GM21717 (cell line): ENCODE results near the gene OR52E5.

Experiments used
- ATAC-seq: cut with Tn5 transposase; IDR thresholded peaks from one replicate; pipeline ENCODE4 v1.9.1; 2021; ENCODE audit warnings: mild to moderate bottlenecking, moderate library complexity; ENCODE audit not compliant: unreplicated experiment

Gene OR52E5

DNA sequence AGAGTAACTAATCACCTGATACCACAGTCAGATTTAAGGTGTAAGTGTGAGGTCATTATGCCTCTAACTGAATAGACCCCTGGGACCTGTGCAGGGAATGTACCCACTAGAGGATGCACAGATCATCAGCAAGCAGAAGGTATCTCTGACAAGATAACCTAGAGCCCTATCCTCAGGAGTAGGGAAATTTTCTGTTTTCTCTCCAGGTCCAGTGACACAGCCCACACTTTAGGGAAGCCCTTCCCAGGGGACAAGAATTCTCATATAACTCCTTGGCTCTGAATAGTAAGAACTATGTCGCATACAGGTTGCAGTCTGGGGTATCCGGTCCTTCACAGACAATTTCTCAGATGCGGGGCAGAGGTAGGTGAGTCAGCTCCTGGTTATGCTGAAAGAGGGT is at the start of gene OR52E5:
OR52E5 (plus strand) TSS at position 301 of the 400 bp plus-strand sequence. CDS start 7,569 bp downstream, outside the sequence.
- no peak for ATAC-seq

DNA sequence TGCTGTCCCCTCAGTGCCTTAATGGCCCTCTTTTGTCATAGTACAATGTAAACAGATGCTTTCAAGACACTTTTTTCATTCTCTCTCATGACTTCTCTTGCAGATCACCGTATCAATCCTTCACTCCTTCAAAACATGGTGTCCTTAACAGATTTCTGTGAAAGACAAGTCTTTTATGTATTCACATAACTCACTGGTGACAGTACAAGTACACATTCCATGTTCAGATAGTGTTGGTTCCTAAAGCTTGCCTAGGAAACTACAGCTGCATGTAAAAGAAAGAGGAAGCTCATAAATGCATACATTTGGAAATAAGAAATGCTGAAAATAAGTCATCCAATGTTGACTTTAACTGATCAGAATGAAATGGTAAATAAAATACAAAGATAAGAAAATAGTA is 46.3 kb upstream of the OR52E5 start:
- no peak for ATAC-seq

DNA sequence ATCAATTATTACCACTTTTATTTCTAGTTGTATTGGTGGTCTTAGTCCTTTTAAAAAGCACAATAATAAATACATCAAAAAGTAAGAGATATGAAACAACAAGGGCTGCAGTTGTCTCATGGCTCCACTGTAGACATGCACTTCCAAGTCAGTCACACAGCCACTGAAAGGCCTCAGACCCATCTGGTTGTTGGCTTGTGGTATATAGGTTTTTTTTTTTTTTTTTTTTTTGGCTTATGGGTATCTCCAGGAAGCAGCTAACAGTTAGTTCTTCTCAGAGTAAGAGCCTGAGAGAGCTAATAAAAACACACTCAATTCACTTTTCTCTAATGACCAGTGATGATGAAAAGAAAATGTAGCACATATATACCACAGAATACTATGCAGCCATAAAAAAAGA is 45.3 kb upstream of the OR52E5 start:
- ATAC-seq, result no peak

DNA sequence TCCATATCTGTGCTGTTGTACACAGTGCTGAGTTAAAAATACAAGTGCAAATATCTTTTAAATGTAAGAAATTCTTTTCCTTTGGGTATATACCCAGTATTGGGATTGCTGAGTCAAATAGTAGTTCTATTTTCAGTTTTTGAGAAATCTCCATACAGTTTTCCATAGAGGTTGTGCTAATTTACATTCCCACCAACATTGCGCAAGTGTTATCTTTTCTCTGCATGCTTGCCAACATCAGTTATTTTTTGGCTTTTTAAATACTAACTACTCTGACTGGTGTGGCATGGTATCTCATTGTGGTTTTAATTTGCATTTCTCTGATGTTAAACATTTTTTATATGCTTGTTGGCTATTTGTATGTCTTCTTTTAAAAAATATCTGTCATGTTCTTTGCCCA is 42.0 kb upstream of the OR52E5 start:
- no peak for ATAC-seq

DNA sequence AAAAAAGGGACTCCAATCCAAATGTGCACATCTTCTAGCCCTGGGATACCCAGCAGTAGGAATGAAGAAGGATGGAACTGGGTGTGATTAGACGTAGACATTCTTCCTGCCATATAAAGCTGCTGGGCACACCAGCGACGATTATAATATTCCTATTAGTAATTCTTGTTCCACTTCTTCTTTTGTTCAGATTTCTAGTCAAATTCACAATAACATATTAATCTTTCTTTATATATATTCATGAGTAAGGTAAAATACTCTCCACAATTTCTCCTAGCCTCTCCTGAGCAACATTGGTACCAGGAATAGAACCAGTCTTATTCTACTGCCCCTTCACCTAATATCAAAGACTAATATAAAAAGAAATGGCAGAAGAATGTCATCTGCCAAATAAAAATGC is 35.4 kb upstream of the OR52E5 start, which contains the start of gene OR52E8:
OR52E8 (minus strand) TSS at position 101 of the 400 bp plus-strand sequence; CDS start at position 101, 0 bp downstream.
- ATAC-seq, result no peak

DNA sequence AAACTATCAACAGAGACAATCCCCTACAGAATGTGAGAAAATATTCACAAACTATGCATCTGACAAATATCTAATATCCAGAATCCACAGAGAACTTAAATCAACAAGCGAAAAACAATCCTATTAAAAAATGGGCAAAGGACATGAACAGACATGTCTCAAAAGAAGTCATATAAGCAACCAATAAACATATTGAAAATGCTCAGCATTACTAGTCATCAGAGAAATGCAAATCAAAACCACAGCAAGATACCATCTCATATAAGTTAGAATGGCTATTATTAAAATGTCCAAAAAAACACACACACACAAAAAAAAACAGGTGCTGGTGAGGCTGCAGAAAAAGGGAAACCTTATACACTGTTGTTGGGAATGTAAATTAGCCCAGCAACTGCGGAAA is 27.2 kb upstream of the OR52E5 start:
- ATAC-seq, result no peak

DNA sequence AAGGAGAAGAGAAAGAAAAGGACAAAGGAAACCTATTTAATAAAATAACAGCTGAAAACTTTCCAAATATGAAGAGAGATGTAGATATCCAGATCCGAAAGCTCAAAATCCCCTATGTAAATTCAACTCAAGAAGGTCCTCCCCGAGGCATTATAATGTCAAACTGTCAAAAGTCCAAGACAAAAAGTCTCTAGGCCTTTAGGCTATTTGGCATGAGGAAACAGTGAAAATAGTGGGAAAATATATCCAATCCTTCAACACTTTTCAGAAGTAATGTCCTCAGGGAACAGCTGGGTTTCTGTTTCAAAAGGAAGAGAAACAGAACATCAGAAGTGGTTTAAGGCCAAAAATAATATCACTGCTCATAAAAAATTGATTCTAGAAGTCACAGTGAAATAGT is 14.4 kb upstream of the OR52E5 start:
- no peak for ATAC-seq

DNA sequence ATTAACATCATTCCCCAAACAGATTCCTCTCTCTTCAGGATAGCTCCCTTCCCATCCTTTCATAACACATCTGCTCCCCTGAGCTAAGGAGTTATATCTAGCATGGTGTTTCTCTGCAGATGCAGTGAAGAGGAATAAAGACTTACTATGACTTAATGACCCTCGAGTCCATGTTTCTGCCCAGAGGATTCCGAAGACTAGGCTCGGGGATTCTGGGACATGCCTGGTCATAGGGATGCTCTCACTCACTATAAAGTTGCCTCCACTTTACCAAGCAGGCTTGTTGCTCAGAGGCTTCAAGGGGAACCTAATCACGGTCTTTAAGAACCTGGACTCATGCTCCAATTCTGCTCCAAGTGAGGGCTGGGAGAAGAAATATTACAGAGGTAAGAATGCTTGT is 12.7 kb upstream of the OR52E5 start, which contains the start of gene OR52E4:
OR52E4 (plus strand) TSS at position 301 of the 400 bp plus-strand sequence. CDS start 3,664 bp downstream, outside the sequence.
- no peak for ATAC-seq

DNA sequence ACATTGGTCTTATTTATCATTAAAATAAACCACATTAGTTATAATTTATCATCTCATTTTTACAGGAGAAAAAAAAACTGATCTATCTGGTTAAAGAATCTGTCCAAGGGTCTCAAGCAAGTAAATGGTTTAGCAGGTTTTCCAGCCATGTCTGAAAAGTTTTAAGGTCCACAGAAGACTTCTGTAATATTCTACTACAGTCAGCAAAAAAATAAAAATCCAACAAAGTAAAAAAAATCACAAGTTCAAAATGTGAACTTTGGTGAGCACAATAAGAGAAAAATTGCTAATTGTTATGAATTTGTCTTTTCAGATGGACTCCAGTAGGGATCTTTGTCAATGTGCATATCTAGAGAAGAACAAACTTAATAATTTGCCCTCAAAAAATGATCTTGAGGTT is 11.3 kb upstream of the OR52E5 start:
- no peak for ATAC-seq

DNA sequence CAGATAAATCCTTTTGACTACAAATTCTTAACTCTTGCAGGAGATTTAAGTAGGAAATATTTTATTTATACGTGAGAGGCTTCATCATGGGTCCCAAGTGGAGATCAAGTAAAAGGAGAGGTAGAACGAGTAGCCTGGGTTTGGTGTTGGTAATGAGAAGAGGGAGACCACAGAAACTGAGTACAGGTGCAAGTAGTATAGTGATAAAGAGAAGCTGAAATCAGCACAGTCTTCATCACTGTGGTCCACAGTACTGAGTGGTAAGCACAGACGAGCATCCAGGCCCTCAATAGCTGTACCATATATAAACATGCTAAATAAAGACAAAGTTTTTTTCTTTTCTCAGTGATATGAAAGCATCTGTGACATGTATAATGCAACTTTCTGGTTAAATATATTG is 5.8 kb upstream of the OR52E5 start:
- ATAC-seq, result no peak

DNA sequence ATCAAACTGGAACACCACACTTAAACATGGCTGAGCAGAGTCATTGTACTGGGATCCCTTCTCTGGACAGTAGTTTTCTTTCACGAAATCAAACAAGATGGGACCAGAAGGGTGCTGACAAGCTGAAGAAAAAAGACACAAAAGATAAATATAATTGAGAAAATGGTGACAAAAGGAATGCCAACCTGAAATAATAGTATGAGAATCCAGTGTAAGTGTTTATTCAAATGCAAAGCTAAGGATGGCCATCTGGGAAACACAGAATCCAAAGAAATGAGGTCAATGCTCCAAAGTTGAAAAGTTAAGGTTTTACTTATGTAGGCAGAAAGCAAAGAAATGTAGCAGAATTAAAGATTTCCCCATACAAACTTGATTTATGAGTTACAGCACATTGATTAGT is 5.3 kb upstream of the OR52E5 start:
- no peak for ATAC-seq

DNA sequence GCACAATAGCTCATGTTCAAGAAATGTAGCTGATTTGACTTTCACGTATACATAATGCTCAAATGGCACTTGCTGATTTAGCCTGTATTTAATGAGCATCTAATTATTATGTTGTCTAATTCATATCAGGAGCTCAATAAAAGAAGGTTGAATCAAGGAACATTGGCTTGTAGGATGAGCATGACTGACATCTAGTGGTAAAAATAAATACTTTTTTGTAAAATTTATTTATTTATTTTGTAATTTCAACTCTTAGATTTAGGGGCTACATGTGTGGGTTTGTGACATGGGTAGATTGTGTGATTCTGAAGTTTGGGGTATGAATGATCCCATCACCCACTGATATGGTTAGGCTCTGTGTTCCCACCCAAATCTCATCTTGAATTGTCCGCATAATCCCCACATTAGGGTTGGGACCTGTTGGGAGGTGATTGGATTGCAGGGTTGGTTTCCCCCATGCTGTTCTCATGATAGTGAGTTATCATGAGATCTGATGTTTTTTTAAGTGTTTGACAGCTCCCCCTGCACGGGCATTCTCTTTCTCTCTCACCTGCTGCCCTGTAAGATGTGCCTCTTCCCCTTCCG is 1.7 kb upstream of the OR52E5 start:
- ATAC-seq, result no peak

DNA sequence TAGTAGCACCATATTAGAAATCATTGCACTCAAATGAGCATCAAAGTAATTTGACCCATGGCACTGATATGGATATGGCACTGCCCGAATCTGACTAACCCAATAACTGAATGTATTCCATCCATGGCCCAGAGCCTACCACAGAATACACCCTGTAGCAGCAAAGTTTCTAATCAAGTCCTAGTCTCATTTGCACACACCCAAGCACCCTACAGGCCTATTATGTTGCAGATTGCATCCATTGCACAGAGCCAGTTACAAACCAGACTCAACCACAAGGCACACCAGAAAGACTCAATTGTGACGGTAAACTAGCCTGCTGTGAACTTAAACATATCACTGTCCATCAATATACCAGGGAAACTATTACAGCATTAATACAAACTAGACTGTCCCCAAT is 6.5 kb downstream of the OR52E5 start:
- no peak for ATAC-seq

DNA sequence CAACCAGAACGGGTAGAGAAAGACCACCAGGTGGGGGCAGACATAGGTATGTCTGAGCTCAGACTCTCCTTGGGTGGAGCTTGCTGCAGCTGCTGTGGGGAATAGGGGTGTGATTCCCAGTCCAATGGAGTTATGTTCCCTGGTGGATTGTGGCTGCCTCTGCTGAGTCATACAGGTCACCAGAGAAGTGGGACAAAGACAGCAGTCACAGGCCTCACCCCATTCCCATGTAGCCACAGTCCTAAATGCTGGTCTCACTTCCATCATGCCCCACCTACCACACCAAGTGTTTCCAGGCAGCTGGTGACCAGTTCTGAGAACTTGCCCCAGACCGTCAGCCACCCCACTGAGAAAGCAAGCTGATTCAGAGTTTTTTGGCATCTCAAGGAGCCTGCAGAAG is 17.5 kb downstream of the OR52E5 start:
- no peak for ATAC-seq

DNA sequence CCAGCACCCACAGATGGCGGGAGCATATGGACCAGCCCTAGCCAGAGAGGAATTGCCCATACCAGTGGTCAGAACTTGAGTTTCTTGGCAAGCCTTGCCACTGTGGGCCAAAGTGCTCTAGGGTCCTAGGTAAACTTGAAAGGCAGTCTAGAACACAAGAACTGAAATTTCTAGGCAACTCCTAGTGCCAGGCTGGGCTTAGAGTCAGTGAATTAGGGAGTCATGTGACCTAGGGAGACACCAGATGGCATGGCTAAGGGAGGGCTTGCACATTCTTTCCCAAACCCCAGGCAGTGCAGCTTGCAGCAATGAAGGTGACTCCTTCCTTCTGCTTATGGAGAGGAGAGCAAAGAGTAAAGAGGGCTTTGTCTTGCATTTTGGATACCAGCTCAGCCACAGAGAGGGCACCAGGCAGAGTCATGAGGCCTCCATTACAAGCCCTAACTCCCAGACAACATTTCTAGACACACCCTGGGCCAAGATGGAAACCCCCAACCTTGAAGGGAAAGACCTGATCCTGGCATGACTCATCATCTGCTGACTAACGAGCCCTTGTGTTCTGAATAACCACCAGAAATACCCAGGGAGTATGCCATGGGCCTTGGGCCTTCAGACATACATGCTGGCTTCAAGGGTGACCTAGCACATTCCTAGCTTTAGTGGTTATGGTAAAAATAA is 29.9 kb downstream of the OR52E5 start:
- ATAC-seq, result peak; percentile 90

DNA sequence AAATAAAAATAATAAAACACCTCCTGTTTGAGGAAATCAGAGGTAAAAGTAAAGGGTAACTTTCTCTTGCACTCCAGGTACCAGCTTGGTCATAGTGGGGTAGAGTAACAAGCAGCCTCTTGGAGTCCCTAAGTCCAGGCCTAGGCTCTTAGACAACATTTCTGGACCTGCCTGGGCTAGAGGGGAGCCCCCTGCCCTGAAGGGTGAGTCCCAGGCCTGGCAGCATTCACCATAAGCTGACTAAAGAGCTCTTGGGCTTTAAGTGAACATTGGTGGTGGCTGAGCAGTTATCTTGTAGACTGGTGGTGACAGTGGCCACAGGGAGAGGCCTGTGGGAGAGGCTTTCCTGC is 30.4 kb downstream of the OR52E5 start:
- peak; percentile 42 for ATAC-seq

DNA sequence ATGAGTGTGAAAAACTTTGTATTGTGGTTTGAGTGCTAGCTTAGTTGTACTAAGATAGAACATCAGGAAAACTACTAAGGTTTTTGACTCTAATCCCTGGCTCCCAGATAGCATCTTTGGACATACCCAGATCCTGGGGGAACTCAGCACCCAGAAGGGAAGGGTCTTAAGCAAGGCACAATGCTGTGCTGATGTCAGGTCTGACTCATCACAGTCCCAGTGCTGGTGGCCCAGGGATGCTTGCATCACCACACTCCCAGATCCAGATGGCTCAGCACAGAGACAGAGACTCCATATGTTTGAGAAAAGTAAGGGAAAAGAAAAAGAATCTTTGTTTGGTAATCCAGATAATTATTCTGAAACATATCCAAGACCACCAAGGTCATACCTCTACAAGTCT is 30.8 kb downstream of the OR52E5 start:
- no peak for ATAC-seq

DNA sequence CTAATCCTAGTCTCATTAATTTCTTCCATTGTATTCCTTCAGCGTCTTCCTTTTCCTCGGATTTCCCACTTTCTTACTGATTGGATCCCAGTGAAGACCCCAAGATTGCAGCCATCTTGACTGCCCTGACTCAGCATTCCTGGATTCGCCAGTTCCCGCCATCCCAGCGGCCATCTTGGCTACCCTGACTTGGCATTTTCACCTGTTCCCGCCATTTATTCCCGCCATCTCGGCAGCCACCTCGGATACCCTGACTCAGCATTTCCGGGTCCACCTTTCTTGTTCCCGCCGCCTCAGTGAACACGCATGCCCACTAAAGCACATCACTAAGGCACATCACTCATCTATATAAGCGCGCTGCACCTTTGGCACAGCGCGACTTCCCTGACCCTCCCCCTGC is 35.3 kb downstream of the OR52E5 start:
- no peak for ATAC-seq

DNA sequence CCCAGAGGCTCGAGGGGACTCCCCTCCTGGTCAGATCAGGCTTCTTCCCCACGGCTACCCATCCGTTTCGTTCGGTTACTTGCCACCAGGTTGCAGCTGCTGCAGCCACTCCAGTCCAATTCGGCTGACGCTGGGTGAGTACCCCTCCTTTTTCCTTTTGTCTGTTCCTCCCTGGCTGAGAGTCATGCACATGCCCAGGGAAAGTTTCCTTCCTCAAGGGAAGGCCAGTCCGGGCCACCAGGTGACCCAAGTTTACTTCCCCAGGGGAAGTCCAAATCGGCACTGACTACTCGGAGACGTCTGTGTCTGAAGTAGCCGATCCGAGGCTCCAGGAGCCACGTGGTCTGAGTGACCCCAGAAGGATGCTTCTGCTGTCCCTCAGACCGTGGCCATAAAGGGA is 35.8 kb downstream of the OR52E5 start:
- ATAC-seq, result no peak

DNA sequence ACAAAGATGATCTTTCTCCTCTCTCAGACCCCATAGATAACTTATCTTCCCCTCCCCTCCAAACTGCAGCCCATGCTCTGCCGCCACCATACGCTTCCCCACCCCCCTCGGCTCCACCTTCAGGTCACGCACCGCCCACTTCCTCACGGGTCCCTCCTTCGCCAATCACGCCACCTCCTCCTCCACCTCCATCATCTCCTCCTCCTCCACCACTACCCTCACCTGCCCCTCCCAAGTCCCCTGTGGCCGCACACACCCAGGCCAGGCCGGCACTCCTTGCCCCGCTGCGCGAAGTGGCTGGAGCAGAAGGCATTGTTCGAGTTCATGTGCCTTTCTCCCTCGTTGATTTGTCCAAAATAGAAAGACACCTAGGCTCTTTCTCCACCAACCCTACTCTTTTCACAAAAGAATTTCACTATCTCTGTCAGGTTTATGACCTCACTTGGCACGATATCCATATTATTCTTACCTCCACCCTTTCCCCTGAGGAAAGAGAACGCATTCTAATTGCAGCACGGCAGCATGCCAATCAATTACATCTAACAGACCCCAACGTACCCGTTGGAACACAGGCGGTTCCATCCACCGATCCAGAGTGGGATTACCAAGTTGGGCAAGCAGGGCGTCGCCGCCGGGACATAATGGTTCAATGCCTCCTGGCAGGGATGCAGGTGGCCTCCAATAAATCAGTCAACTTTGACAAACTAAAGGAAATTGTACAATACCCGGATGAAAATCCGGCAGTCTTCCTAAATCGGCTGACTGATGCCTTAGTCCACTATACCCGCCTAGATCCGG is 36.8 kb downstream of the OR52E5 start:
- ATAC-seq, result no peak

DNA sequence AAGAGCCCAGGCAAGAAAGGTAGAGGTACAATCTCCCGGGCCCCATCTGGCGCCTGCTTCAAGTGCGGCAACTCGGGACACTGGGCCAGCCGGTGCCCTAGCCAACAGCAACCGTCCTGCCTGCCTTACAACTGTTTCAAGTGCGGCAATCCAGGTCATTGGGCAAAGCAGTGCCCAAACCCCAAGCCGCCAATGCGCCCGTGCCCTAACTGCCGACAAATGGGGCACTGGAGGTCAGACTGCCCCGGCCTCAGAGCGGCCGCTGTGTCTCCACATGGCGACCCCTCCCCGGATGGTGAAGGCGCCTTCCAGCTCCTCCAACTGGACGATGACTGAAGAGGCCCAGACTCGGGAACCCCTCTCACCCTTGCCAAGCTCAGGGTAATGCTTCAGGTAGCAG is 37.6 kb downstream of the OR52E5 start:
- ATAC-seq, result no peak

DNA sequence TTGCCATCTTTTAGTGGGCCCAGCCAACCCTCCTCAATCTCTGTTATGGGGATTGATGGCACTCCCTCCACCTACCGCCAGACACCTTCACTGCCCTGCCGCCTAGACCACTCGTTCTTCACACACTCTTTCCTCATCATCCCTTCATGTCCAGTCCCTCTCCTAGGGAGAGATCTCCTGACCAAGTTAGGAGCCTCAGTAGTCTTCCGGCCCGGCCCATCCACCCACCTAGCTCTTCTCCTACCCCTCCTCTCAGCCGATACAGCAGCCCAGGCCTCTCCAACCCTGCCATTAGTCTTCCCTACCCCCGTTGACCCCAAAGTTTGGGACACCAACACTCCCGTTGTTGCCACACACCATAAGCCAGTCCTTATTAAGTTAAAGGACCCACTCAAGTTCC is 38.1 kb downstream of the OR52E5 start:
- ATAC-seq, result no peak
